ENCODE data around the gene DIP2B. TPM values are rescaled to one million over a fixed set of nuclear protein-coding genes. Genes with fewer than 3 reads are reported as not detected.

Gene DIP2B
- total RNA-seq, 6 donors from 2014 or later, result 26.1 to 54.5 (median 29.4) TPM

GRCh38 chr12:50612882-50613281 lies 108.1 kb downstream of the DIP2B start:
- no peak for TF ChIP-seq POLR2A (IDR thresholded peaks at IDR 0.05)
- no peak for ATAC-seq (ENCODE audit: low FRiP score in 2 of 2)
- H3K36me3 ChIP-seq, result no peaks in the 10 kb centered on the region
- 92 to 96% methylated on average over 3 of the region's 3 CpGs for WGBS, 2 donors
- no peak overlapping the region for H3K4me3 ChIP-seq
- H3K27me3 ChIP-seq, result no peaks in the 10 kb centered on the region
- no peak overlapping the region for H3K27ac ChIP-seq
- H3K4me1 ChIP-seq, result peaks cover 0 to 27% (median 9%) of the 10 kb centered on the region in 4 donors
- DNase-seq, result no peak
- no peaks in the 10 kb centered on the region for H3K9me3 ChIP-seq

GRCh38 chr12:50613463-50613862 lies 108.7 kb downstream of the DIP2B start:
- no peak for ATAC-seq (ENCODE audit: low FRiP score in 2 of 2)
- H3K27me3 ChIP-seq, result no peaks in the 10 kb centered on the region
- WGBS, 2 donors, result 91 to 92% methylated on average over 4 of the region's 4 CpGs
- H3K4me1 ChIP-seq, result peaks cover 0 to 27% (median 9%) of the 10 kb centered on the region in 4 donors
- no peak overlapping the region for H3K27ac ChIP-seq
- no peak for DNase-seq
- no peaks in the 10 kb centered on the region for H3K36me3 ChIP-seq
- TF ChIP-seq CTCF (IDR thresholded peaks at IDR 0.05) (no peak), POLR2A (IDR thresholded peaks at IDR 0.05) (no peak), POLR2AphosphoS5 (IDR thresholded peaks at IDR 0.05) (no peak), EP300 (IDR thresholded peaks at IDR 0.05) (no peak)
- no peak overlapping the region for H3K4me3 ChIP-seq
- no peaks in the 10 kb centered on the region for H3K9me3 ChIP-seq

- H3K27ac ChIP-seq, result no peak overlapping the region
- 75 to 79% methylated on average over 4 of the region's 4 CpGs for WGBS, 2 donors
- ATAC-seq (ENCODE audit: low FRiP score in 2 of 2), result no peak
Observed at GRCh38 chr12:50614167-50614759, 109.5 kb downstream of the DIP2B start.

GRCh38 chr12:50615145-50615906 lies 110.5 kb downstream of the DIP2B start:
- H3K4me3 ChIP-seq, result no peak overlapping the region
- no peak for ATAC-seq (ENCODE audit: low FRiP score in 2 of 2)
- H3K27ac ChIP-seq, result no peak overlapping the region

More at GRCh38 chr12:50614167-50614759, 109.5 kb downstream of the DIP2B start:
- Histone ChIP-seq H3K9me3 (no peaks in the 10 kb centered on the region), H3K4me3 (no peak overlapping the region), H3K4me1 (peaks cover 0 to 27% (median 9%) of the 10 kb centered on the region in 4 donors), H3K27me3 (no peaks in the 10 kb centered on the region), H3K36me3 (no peaks in the 10 kb centered on the region)
- no peak for DNase-seq
- TF ChIP-seq POLR2AphosphoS5 (IDR thresholded peaks at IDR 0.05) (no peak), CTCF (IDR thresholded peaks at IDR 0.05) (no peak), EP300 (IDR thresholded peaks at IDR 0.05) (no peak), POLR2A (IDR thresholded peaks at IDR 0.05) (no peak)

More at GRCh38 chr12:50615145-50615906, 110.5 kb downstream of the DIP2B start:
- no peak for DNase-seq
- TF ChIP-seq POLR2A (IDR thresholded peaks at IDR 0.05) (no peak), POLR2AphosphoS5 (IDR thresholded peaks at IDR 0.05) (no peak), EP300 (IDR thresholded peaks at IDR 0.05) (no peak), CTCF (IDR thresholded peaks at IDR 0.05) (no peak)
- Histone ChIP-seq H3K4me1 (peaks cover 0 to 27% (median 11%) of the 10 kb centered on the region in 4 donors), H3K36me3 (no peaks in the 10 kb centered on the region), H3K9me3 (no peaks in the 10 kb centered on the region), H3K27me3 (no peaks in the 10 kb centered on the region)
- WGBS, 2 donors, result 94 to 96% methylated on average over 7 of the region's 7 CpGs

All from upper lobe of left lung (tissue), 6 donors.